Sigmoid colon (tissue), 7 donors: ENCODE measurements around the gene USP46. TPM values are rescaled to one million over a fixed set of nuclear protein-coding genes. Genes with fewer than 3 reads are reported as not detected.

Source experiments
- DNase-seq: peaks from one replicate; pipeline ENCODE4 v3.0.0-alpha.2; 2019
- H3K27ac ChIP-seq, 4 donors: fragments of 200-600 bp; sonication (generic); one replicate each; pipeline ENCODE4 v1.5.1; 2016 to 2019; ENCODE audit warnings: mild to moderate bottlenecking in 1 of 4
- H3K27me3 ChIP-seq, 3 donors: fragments of 200-600 bp; sonication (generic); one replicate each; pipeline ENCODE4 v1.5.1; 2019; ENCODE audit warnings: mild to moderate bottlenecking in 1 of 3
- H3K36me3 ChIP-seq, 4 donors: fragments of 200-600 bp; sonication (generic); one replicate each; pipeline ENCODE4 v1.5.1; 2016 to 2019
- H3K4me1 ChIP-seq, 4 donors: fragments of 200-600 bp; sonication (generic); one replicate each; pipeline ENCODE4 v1.5.1; 2017 to 2019
- H3K4me3 ChIP-seq, 4 donors: fragments of 200-600 bp; sonication (generic); one replicate each; pipeline ENCODE4 v1.5.1; 2017 to 2019; ENCODE audit warnings: mild to moderate bottlenecking in 2 of 4, moderate library complexity in 1 of 4
- H3K9me3 ChIP-seq, 4 donors: fragments of 200-600 bp in 3 of 4; sonication (generic) in 3 of 4; one replicate each; pipeline versions ENCODE4 v1.5.1 to v1.6.1; 2013 to 2019
- EP300 ChIP-seq, 4 donors: sonication (generic); formaldehyde crosslinking; IDR thresholded peaks; one replicate each; pipeline ENCODE4 v1.6.1; 2017; ENCODE audit warnings: antibody characterized with exemption in 4 of 4
- POLR2A ChIP-seq, 2 donors: fragments of 450-650 bp; IDR thresholded peaks; one replicate each; pipeline ENCODE4 v1.6.1; 2016; ENCODE audit warnings: antibody characterized with exemption in 2 of 2, mild to moderate bottlenecking in 2 of 2, moderate library complexity in 2 of 2
- POLR2AphosphoS5 ChIP-seq, 4 donors: sonication (generic); formaldehyde crosslinking; IDR thresholded peaks; one replicate each; pipeline ENCODE4 v1.6.1; 2017; ENCODE audit warnings: antibody characterized with exemption in 4 of 4
- WGBS, 2 donors: extraction: QIAGEN DNeasy Blood & Tissue Kit; methylation state at CpG; one replicate each; pipeline ENCODE4 v1.1.7; 2013; 5-methylcytosine and 5-hydroxymethylcytosine counted together
- intact Hi-C: fragments of 100-400 bp; cut with DNase I; formaldehyde crosslinking; loops from one replicate; pipeline ENCODE4 v1.15.1; 2023
- polyA plus RNA-seq, 3 donors: library from polyadenylated mRNA; stranded (reverse); fragments of 200-250 nt; gene quantifications; one replicate each; pipeline ENCODE4 v1.2.3, GENCODE V29; 2013
- total RNA-seq, 4 donors: library from RNA; depleted of rRNA; stranded (reverse); fragments of >200 nt; gene quantifications; one replicate each; pipeline ENCODE4 v1.1.0, GENCODE V29; 2016
- TF ChIP-seq, protein P1 (sequence below), 4 experiments: fragments of 450-650 bp in 3 of 4; fragments of 200-600 bp in 1 of 4; IDR thresholded peaks; one replicate each; pipeline ENCODE4 v1.5.1; 2016 to 2019; ENCODE audit warnings: antibody characterized with exemption in 4 of 4, mild to moderate bottlenecking in 3 of 4, moderate library complexity in 2 of 4
- donor health status: healthy with polysubstance abuse.
- donor health status: Bipolar disorder and iron deficiency.
- donor health status: healthy.

USP46 gene
- total and polyA plus RNA-seq, 7 donors, result 3.3 to 9.1 (median 5.0) TPM

DNA sequence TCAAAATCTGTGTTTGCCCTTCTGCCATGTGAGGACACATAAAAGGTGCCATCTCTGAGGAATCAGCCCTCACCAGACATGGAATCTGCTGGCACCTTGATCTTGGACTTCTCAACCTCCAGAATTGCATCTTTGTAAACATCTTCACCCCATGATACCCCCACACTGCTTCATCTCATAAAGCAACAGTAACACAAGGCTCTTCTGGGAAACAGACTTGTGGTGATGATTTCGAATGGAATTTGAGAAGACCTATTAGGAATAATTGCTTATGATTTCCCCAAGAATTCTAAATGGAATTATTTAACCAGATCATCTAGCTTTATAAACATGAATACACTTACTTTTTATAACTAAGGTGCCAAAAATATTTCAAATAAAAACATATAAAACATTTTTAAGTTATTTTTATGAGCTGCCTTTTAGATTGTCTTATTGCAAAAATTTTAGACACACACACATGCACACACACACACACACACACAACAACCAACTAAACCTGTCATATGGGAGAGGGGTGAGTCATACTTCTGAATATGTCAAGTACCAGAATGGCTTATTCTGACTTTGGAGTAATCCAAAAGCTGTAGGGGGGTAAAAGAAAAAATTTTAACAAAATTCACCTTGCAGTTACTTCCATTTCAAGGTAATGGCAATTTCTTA is 82.0 kb downstream of the USP46 start:
- Histone ChIP-seq H3K4me3 (no peak overlapping the region), H3K27me3 (no peaks in the 10 kb centered on the region), H3K36me3 (no peaks in the 10 kb centered on the region), H3K9me3 (no peaks in the 10 kb centered on the region), H3K27ac (no peak overlapping the region), H3K4me1 (peaks cover 0 to 9% (median 7%) of the 10 kb centered on the region in 4 donors)
- DNase-seq, result no peak
- TF ChIP-seq EP300 (IDR thresholded peaks at IDR 0.05), result no peak
- no peak for TF ChIP-seq POLR2AphosphoS5 (IDR thresholded peaks at IDR 0.05)
- no peak for TF ChIP-seq POLR2A (IDR thresholded peaks at IDR 0.05)
- TF ChIP-seq, protein P1, sequence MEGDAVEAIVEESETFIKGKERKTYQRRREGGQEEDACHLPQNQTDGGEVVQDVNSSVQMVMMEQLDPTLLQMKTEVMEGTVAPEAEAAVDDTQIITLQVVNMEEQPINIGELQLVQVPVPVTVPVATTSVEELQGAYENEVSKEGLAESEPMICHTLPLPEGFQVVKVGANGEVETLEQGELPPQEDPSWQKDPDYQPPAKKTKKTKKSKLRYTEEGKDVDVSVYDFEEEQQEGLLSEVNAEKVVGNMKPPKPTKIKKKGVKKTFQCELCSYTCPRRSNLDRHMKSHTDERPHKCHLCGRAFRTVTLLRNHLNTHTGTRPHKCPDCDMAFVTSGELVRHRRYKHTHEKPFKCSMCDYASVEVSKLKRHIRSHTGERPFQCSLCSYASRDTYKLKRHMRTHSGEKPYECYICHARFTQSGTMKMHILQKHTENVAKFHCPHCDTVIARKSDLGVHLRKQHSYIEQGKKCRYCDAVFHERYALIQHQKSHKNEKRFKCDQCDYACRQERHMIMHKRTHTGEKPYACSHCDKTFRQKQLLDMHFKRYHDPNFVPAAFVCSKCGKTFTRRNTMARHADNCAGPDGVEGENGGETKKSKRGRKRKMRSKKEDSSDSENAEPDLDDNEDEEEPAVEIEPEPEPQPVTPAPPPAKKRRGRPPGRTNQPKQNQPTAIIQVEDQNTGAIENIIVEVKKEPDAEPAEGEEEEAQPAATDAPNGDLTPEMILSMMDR (IDR thresholded peaks at IDR 0.05), result no peak
- intact Hi-C loops, result no loop called here
- 82 to 86% methylated on average over 1 of the region's 1 CpG for WGBS, 2 donors

DNA sequence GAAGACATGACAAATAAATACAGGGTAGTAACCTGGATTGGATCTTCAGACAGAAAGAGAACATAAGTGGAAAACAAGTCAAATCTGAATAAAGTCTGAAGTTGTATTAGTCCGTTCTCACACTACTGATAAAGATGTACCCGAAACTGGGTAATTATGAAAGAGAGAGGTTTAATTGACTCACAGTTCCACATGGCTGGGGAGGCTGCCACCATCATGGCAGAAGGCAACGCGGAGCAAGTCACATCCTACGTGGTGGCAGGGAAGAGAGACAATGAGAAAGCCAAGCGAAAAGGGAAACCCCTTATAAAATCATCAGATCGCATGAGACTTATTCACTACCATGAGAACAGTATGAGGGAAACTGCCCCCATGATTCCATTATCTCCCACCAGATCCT is 82.8 kb downstream of the USP46 start:
- WGBS, 2 donors, result 93 to 96% methylated on average over 7 of the region's 7 CpGs
- no peaks in the 10 kb centered on the region for H3K36me3 ChIP-seq
- no peak overlapping the region for H3K4me3 ChIP-seq
- intact Hi-C loops, result no loop called here
- no peak for DNase-seq
- H3K27ac ChIP-seq, result no peak overlapping the region
- H3K9me3 ChIP-seq, result no peaks in the 10 kb centered on the region
- no peak for TF ChIP-seq EP300 (IDR thresholded peaks at IDR 0.05)
- TF ChIP-seq, protein P1 (IDR thresholded peaks at IDR 0.05), result no peak
- no peak for TF ChIP-seq POLR2AphosphoS5 (IDR thresholded peaks at IDR 0.05)
- peaks cover 0 to 9% (median 7%) of the 10 kb centered on the region in 4 donors for H3K4me1 ChIP-seq
- no peaks in the 10 kb centered on the region for H3K27me3 ChIP-seq

DNA sequence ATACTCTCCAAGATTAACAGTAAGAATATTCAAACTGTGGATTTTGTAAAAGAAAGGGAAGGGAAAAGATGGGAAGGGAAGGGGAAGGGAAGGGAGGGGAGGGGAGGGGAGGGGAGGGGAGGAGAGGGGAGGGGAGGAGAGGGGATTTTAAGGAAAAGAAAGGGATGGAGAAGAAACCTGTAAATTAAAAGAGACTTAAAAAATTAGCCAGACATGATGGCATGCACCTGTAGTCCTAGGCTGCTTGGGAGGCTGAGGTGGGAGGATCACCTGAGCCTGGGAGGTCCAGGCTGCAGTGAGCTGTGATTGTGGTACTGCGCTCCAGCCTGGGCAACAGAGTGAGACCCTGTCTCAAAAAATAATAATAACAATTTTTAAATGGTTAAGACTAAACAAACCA is 83.7 kb downstream of the USP46 start:
- H3K27ac ChIP-seq, result no peak overlapping the region
- no peaks in the 10 kb centered on the region for H3K36me3 ChIP-seq
- intact Hi-C loops, result no loop called here
- TF ChIP-seq POLR2AphosphoS5 (IDR thresholded peaks at IDR 0.05), result no peak
- no peak for TF ChIP-seq POLR2A (IDR thresholded peaks at IDR 0.05)
- TF ChIP-seq, protein P1 (IDR thresholded peaks at IDR 0.05), result no peak
- TF ChIP-seq EP300 (IDR thresholded peaks at IDR 0.05), result no peak
- DNase-seq, result no peak
- no peaks in the 10 kb centered on the region for H3K9me3 ChIP-seq
- no peak overlapping the region for H3K4me3 ChIP-seq
- WGBS, 2 donors, result 92 to 95% methylated on average over 1 of the region's 1 CpG
- peaks cover 0 to 9% (median 7%) of the 10 kb centered on the region in 4 donors for H3K4me1 ChIP-seq
- H3K27me3 ChIP-seq, result no peaks in the 10 kb centered on the region

DNA sequence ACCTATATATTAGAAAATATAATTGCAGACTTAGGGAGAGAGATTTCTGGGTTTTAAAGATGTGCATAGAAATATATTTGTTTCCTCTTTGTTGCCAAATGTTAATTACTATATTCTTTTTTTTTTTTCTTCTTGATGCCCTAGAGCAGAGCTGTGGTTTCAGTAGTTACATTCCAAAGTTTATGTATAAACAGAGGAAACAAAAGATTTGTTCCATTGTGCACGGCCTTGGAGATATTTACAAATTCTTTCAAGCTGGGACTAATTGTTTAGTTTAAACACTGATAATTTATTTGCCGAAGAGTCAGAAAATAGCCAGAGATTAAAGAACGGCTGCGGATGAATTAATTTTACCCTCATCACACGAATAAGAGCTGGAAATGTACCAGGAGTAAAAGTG is 85.1 kb downstream of the USP46 start:
- 69 to 76% methylated on average over 5 of the region's 5 CpGs for WGBS, 2 donors
- no peak for DNase-seq
- H3K4me1 ChIP-seq, result peaks cover 0 to 9% (median 7%) of the 10 kb centered on the region in 4 donors
- no peaks in the 10 kb centered on the region for H3K9me3 ChIP-seq
- H3K4me3 ChIP-seq, result no peak overlapping the region
- TF ChIP-seq, protein P1 (IDR thresholded peaks at IDR 0.05), result no peak
- TF ChIP-seq EP300 (IDR thresholded peaks at IDR 0.05), result no peak
- no peak for TF ChIP-seq POLR2AphosphoS5 (IDR thresholded peaks at IDR 0.05)
- no peak for TF ChIP-seq POLR2A (IDR thresholded peaks at IDR 0.05)
- H3K27ac ChIP-seq, result no peak overlapping the region
- H3K27me3 ChIP-seq, result no peaks in the 10 kb centered on the region
- intact Hi-C loops, result no loop called here
- no peaks in the 10 kb centered on the region for H3K36me3 ChIP-seq

DNA sequence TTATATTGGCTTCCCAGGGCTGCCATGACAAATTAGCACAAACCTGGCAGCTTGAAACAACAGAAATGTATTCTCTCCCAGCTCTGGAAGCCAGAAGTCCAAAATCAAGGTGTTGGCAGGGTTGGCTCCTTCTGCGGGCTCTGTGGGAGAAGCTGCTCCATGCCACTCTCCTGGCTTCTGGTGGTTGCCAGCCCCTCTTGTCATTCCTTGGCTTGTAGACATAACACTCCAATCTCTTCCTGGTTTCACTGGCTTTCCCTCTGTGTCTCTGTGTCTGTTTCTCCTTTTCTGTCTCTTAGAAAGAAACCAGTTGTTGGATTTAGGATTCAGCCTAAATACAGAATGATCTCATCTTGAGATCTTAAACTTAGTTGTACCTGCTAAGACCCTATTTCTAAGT is 85.5 kb downstream of the USP46 start:
- intact Hi-C loops, result no loop called here
- Histone ChIP-seq H3K9me3 (no peaks in the 10 kb centered on the region), H3K4me3 (no peak overlapping the region), H3K27me3 (no peaks in the 10 kb centered on the region), H3K4me1 (peaks cover 0 to 9% (median 7%) of the 10 kb centered on the region in 4 donors), H3K27ac (no peak overlapping the region), H3K36me3 (no peaks in the 10 kb centered on the region)
- no peak for TF ChIP-seq EP300 (IDR thresholded peaks at IDR 0.05)
- no peak for TF ChIP-seq POLR2A (IDR thresholded peaks at IDR 0.05)
- TF ChIP-seq, protein P1 (IDR thresholded peaks at IDR 0.05), result no peak
- TF ChIP-seq POLR2AphosphoS5 (IDR thresholded peaks at IDR 0.05), result no peak
- DNase-seq, result no peak
- WGBS, 2 donors, result 84 to 90% methylated on average over 1 of the region's 1 CpG
